ENCODE measurements around the gene SGCD. TPM values are rescaled to one million over a fixed set of nuclear protein-coding genes. Genes with fewer than 3 reads are reported as not detected.

The SGCD gene
- total and polyA plus RNA-seq, 2 of the 4 experiments (the other 2 are of a cell fraction) = 5.8 to 10.6 TPM

DNA sequence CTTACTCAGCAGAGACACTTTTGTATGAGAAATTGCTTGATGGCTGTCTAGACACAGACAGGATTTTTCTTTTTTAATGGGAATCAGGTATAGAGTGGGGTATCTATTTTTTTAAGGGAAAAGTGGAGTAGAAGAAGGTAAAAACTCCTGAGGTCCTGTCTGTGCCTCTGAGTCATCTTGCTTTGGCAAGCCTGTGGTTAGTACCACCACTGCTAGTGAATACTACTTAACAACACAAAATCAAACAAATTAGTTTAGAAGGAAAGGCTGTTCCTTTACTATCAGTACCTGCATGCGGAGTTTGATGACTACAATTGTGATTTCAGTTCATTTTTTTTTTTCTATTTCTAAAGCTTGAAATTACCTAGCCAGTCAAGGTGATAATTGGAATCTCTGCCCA lies 372.2 kb downstream of the SGCD start:
- intact Hi-C loops (cut with micrococcal nuclease) = no loop called here
- no peak for TF ChIP-seq NFE2L2 (IDR thresholded peaks at IDR 0.05; ENCODE audit: low read depth, low read length)
- TF ChIP-seq SMC3 (IDR thresholded peaks at IDR 0.05; ENCODE audit: low read depth, low read length) = no peak
- TF ChIP-seq BHLHE40 (IDR thresholded peaks at IDR 0.05; ENCODE audit: low read depth, low read length) = no peak
- no peak for TF ChIP-seq CTCF (conservative IDR thresholded peaks at IDR 0.05; ENCODE audit: low read depth, low read length)
- TF ChIP-seq FOS (IDR thresholded peaks at IDR 0.05; ENCODE audit: low read depth, low read length) = no peak
- TF ChIP-seq MAFK (IDR thresholded peaks at IDR 0.05; ENCODE audit: low read depth, low read length) = no peak
- no peak for TF ChIP-seq RCOR1 (IDR thresholded peaks at IDR 0.05; ENCODE audit: insufficient replicate concordance, low read length)
- no peak for TF ChIP-seq POLR2A (IDR thresholded peaks at IDR 0.05; ENCODE audit: low read depth, low read length)
- no peak for TF ChIP-seq RFX5 (IDR thresholded peaks at IDR 0.05; ENCODE audit: low read depth, low read length)
- TF ChIP-seq, protein P1, sequence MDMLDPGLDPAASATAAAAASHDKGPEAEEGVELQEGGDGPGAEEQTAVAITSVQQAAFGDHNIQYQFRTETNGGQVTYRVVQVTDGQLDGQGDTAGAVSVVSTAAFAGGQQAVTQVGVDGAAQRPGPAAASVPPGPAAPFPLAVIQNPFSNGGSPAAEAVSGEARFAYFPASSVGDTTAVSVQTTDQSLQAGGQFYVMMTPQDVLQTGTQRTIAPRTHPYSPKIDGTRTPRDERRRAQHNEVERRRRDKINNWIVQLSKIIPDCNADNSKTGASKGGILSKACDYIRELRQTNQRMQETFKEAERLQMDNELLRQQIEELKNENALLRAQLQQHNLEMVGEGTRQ (IDR thresholded peaks at IDR 0.05; ENCODE audit: low read depth, low read length) = no peak
- TF ChIP-seq CEBPB (IDR thresholded peaks at IDR 0.05; ENCODE audit: low read depth, low read length) = no peak
- TF ChIP-seq MAZ (IDR thresholded peaks at IDR 0.05; ENCODE audit: borderline replicate concordance, low read depth, low read length) = no peak
- TF ChIP-seq CHD1 (IDR thresholded peaks at IDR 0.05; ENCODE audit: low read depth, low read length) = no peak

More for the DNA sequence above, 372.2 kb downstream of the SGCD start:
- Histone ChIP-seq H3K56ac (ENCODE audit: extremely low read depth, insufficient read depth, low read length) (no peak overlapping the region), H3K79me1 (ENCODE audit: low read depth in 1 of 2, low read length in 2 of 2) (no peaks in the 10 kb centered on the region), H2BK20ac (ENCODE audit: low read depth, low read length) (no peak overlapping the region), H2BK5ac (ENCODE audit: low read depth, low read length, poor library complexity, severe bottlenecking) (no peak overlapping the region), H3K9me1 (ENCODE audit: insufficient read depth, low read length) (no peaks in the 10 kb centered on the region), H3K36me3 (ENCODE audit: control insufficient read depth, insufficient read depth, low read length) (0 out of 2 replicates have a peak, but pooled peaks cover 1% of the 10 kb centered on the region), H2AFZ (replicated peaks; ENCODE audit: low read length, poor library complexity) (no peak overlapping the region), H4K5ac (ENCODE audit: low read depth, low read length) (no peak overlapping the region), H3K27me3 (ENCODE audit: control insufficient read depth, insufficient read depth, low read length) (no peaks in the 10 kb centered on the region), H3K4me1 (ENCODE audit: control insufficient read depth, insufficient read depth, low read length) (no peaks in the 10 kb centered on the region), H3K4me3 (ENCODE audit: insufficient read depth, low read depth, low read length) (no peak overlapping the region), H2BK15ac (ENCODE audit: low read depth, low read length) (no peak overlapping the region), H4K91ac (ENCODE audit: insufficient read depth, low read depth, low read length) (no peak overlapping the region), H3K9me3 (ENCODE audit: control insufficient read depth, insufficient read depth, low read length) (no peaks in the 10 kb centered on the region), H4K20me1 (ENCODE audit: insufficient read depth, low read length) (no peaks in the 10 kb centered on the region), H2AK9ac (replicated peaks; ENCODE audit: low read depth, low read length, poor library complexity) (no peak overlapping the region), H3K4ac (ENCODE audit: low read depth, low read length) (no peak overlapping the region), H3K9ac (ENCODE audit: low read depth, low read length) (no peak overlapping the region), H3K27ac (ENCODE audit: insufficient read depth, low read length) (no peak overlapping the region), H4K8ac (ENCODE audit: low read depth in 2 of 2, low read length in 2 of 2) (no peak overlapping the region), H3K18ac (ENCODE audit: low read depth, low read length) (no peak overlapping the region), H3K14ac (replicated peaks; ENCODE audit: low read depth, low read length) (no peak overlapping the region), H3K23ac (ENCODE audit: low read depth, low read length) (no peak overlapping the region), H2AK5ac (ENCODE audit: low read depth, low read length) (no peak overlapping the region), H2BK120ac (ENCODE audit: low read depth, low read length) (no peak overlapping the region), H3K4me2 (ENCODE audit: low read depth, low read length) (no peak overlapping the region)
- ChIA-PET POLR2A (ENCODE audit: unreplicated experiment) (no interaction called here), CTCF (interaction anchor here (1.1 kb wide), 1 partner anchor 9 kb away, joined by 3 read pairs; no protein-coding TSS in a partner anchor)
- BruUV-seq (replicated peaks) = no TSS peak
- no CpG with 5 or more reads among the region's 1 CpG for WGBS, 2 experiments (ENCODE audit: extremely low coverage in 2 of 2, insufficient read length in 1 of 2)
- in situ Hi-C loops (cut with MboI; ENCODE audit: low sequenced_read_pairs) (no loop called here), dilution Hi-C loops (cut with HindIII; ENCODE audit: low sequenced_read_pairs, unreplicated experiment) (no loop called here)
- no peak for ATAC-seq (ENCODE audit: low read depth)
- no peak for DNase-seq

Measured in IMR-90 (cell line).